Measurements from ENCODE around the gene RALBP1.

The RALBP1 gene

DNA sequence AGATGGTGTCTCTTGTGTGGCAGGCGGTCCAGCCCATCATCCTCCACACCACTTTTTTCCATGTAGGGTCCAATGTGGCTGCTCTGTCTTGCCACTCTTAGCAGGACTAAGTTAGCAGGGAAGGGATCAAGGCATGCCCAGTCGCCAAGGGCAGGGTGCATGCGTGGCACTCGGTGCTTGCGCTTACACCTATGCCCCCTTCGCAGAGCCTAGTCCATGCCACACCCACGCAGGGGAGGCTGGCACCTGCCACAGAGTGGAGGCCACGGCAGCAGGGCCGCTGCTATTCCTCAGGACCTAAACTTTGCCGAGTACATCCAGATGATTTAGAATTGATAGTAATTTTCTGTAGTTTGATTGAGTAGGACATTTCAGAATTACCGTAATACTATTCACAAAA is 59.5 kb downstream of the RALBP1 start:
- ChIA-PET POLR2A (no interaction called here), CTCF (no interaction called here)
- DNase-seq (ENCODE audit: extremely low spot score): no peak
- TF ChIP-seq LEF1 (IDR thresholded peaks at IDR 0.05; ENCODE audit: borderline replicate concordance) (no peak), ELF4 (IDR thresholded peaks at IDR 0.05) (no peak), L3MBTL2 (conservative IDR thresholded peaks at IDR 0.05) (no peak), ARNT (IDR thresholded peaks at IDR 0.05) (no peak), FOXK2 (IDR thresholded peaks at IDR 0.05) (no peak), NFRKB (IDR thresholded peaks at IDR 0.05) (no peak), CTBP1 (IDR thresholded peaks at IDR 0.05; ENCODE audit: borderline replicate concordance) (no peak), FOXA1 (IDR thresholded peaks at IDR 0.05) (no peak), ZNF384 (IDR thresholded peaks at IDR 0.05) (no peak), TARDBP (IDR thresholded peaks at IDR 0.05) (no peak), HDGF (IDR thresholded peaks at IDR 0.05; ENCODE audit: borderline replicate concordance) (no peak), BHLHE40 (IDR thresholded peaks at IDR 0.05; ENCODE audit: borderline replicate concordance) (no peak), SUZ12 (IDR thresholded peaks at IDR 0.05) (no peak), SP1 (IDR thresholded peaks at IDR 0.05) (no peak)
- TF ChIP-seq, protein P1, sequence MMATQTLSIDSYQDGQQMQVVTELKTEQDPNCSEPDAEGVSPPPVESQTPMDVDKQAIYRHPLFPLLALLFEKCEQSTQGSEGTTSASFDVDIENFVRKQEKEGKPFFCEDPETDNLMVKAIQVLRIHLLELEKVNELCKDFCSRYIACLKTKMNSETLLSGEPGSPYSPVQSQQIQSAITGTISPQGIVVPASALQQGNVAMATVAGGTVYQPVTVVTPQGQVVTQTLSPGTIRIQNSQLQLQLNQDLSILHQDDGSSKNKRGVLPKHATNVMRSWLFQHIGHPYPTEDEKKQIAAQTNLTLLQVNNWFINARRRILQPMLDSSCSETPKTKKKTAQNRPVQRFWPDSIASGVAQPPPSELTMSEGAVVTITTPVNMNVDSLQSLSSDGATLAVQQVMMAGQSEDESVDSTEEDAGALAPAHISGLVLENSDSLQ (IDR thresholded peaks at IDR 0.05): no peak

DNA sequence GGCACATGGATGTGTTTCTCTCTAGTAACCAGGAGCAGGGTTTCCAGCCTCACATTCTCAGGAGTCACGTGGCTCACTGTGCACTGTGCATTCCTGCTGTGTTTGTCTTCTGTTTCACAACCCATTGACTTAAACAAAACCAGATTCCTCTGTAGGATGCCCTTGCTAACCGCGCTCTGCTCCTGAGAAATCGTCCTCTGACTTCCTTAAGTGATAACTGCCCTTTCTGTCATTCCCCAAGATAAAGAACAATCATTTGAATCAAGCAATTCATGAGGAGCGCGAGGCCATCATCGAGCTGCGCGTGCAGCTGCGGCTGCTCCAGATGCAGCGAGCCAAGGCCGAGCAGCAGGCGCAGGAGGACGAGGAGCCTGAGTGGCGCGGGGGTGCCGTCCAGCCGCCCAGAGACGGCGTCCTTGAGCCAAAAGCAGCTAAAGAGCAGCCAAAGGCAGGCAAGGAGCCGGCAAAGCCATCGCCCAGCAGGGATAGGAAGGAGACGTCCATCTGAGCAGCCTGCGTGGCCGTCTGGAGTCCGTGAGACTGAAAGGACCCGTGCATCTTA is 60.2 kb downstream of the RALBP1 start:
- no peak for DNase-seq (ENCODE audit: extremely low spot score)
- CTCF ChIA-PET: no interaction called here
- TF ChIP-seq SUZ12 (IDR thresholded peaks at IDR 0.05): no peak
- TF ChIP-seq BHLHE40 (IDR thresholded peaks at IDR 0.05; ENCODE audit: borderline replicate concordance): no peak
- TF ChIP-seq ZNF384 (IDR thresholded peaks at IDR 0.05): no peak
- no peak for TF ChIP-seq ELF4 (IDR thresholded peaks at IDR 0.05)
- no peak for TF ChIP-seq SP1 (IDR thresholded peaks at IDR 0.05)
- no peak for TF ChIP-seq LEF1 (IDR thresholded peaks at IDR 0.05; ENCODE audit: borderline replicate concordance)
- POLR2A ChIA-PET: no interaction called here

DNA sequence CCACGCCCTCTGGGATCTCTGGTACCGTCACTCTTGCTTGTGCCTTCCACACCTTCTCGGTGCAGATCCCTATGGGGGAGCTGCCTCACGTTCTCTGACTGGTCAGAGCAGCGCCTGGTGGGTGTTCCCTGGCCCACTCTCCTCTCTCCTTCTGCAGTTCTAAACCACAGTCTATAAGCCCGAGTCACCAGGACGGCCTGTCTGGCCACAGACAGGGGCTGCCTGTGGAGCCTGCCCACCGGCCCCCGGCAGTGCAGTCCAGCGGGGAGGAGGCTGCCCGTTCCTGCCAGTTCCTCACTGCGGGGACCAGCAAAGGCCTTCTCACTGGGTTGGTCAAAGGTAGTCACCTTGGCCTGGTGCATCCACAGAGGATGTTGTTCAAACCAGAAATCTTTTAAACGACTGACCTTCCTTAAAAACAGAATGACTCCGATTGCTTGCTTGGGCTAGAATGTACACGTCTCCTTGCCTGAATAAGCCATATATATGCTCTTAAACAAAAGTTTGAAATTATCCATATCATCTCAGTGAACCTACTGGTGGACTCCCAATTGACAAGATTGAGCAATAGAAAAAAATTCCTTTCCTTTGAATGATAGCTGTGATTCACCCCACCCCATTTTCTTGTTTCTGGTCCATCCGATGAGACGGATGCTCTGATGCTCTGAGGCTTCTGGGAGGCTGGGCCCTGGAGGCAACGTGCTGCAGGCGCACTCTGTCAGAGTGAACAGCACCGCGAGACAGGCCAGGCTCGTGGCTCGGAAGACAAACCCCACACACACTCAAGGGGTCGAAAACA is 61.2 kb downstream of the RALBP1 start:
- ChIA-PET CTCF (no interaction called here), POLR2A (no interaction called here)
- TF ChIP-seq LEF1 (IDR thresholded peaks at IDR 0.05; ENCODE audit: borderline replicate concordance) (no peak), FOXA1 (IDR thresholded peaks at IDR 0.05) (no peak), NFRKB (IDR thresholded peaks at IDR 0.05) (no peak), FOXK2 (IDR thresholded peaks at IDR 0.05) (no peak), SUZ12 (IDR thresholded peaks at IDR 0.05) (no peak), ARNT (IDR thresholded peaks at IDR 0.05) (no peak), HDGF (IDR thresholded peaks at IDR 0.05; ENCODE audit: borderline replicate concordance) (no peak), ELF4 (IDR thresholded peaks at IDR 0.05) (no peak), BHLHE40 (IDR thresholded peaks at IDR 0.05; ENCODE audit: borderline replicate concordance) (no peak), L3MBTL2 (conservative IDR thresholded peaks at IDR 0.05) (no peak), TARDBP (IDR thresholded peaks at IDR 0.05) (no peak), FOXM1 (IDR thresholded peaks at IDR 0.05; ENCODE audit: borderline replicate concordance) (no peak), SP1 (IDR thresholded peaks at IDR 0.05) (no peak), CTBP1 (IDR thresholded peaks at IDR 0.05; ENCODE audit: borderline replicate concordance) (no peak), ZNF384 (IDR thresholded peaks at IDR 0.05) (no peak)
- TF ChIP-seq, protein P1 (IDR thresholded peaks at IDR 0.05): no peak
- no peak for DNase-seq (ENCODE audit: extremely low spot score)

DNA sequence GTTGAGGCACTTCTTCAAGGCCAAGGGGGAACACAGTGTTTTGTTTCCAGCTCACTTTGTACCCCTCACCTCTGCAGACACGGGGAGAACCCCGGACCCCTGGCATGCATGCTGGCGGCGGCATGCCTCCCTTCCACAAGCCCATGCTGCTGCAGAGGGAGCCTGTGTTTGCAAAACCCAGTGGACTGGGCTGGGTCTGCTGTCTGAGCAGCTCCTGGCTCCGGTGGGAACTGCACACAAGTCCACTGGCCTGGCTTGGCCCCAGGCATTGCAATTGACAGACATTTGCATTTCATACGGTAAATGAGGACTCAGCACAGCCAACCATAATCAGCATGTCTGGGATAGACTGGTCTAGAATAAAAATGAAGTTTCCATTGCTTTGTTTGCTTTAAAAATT is 62.4 kb downstream of the RALBP1 start:
- TF ChIP-seq CTBP1 (IDR thresholded peaks at IDR 0.05; ENCODE audit: borderline replicate concordance) (no peak), ZNF384 (IDR thresholded peaks at IDR 0.05) (no peak), FOXA1 (IDR thresholded peaks at IDR 0.05) (no peak)
- CTCF ChIA-PET: no interaction called here
- POLR2A ChIA-PET: no interaction called here
- no peak for DNase-seq (ENCODE audit: extremely low spot score)

DNA sequence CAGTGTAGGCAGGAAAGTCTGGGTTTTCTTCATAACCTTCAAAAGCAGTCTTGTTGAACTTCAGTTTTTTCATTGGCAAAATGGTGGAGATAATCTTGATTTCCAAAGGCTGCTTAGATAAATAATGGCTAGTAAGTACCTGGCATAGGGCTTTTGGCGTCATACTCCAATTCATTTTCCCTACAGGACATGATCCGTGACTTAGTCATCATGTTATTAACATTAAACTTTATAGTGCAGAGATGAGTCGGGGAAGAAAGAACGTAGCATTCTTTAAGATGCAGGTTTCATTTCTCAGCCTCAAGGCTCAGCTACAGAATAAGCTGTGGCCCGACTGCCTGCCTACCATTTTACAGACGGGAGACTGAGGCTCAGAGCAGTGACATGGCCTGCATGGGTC is 64.0 kb downstream of the RALBP1 start:
- DNase-seq (ENCODE audit: extremely low spot score): no peak
- ChIA-PET POLR2A (no interaction called here), CTCF (interaction anchor here (0.6 kb wide), 1 partner anchor 177 kb away, joined by 3 read pairs; no protein-coding TSS in a partner anchor)
- TF ChIP-seq FOXA1 (IDR thresholded peaks at IDR 0.05) (no peak), ZNF384 (IDR thresholded peaks at IDR 0.05) (no peak), FOXK2 (IDR thresholded peaks at IDR 0.05) (no peak), BHLHE40 (IDR thresholded peaks at IDR 0.05; ENCODE audit: borderline replicate concordance) (no peak)
- TF ChIP-seq, protein P1 (IDR thresholded peaks at IDR 0.05): no peak

DNA sequence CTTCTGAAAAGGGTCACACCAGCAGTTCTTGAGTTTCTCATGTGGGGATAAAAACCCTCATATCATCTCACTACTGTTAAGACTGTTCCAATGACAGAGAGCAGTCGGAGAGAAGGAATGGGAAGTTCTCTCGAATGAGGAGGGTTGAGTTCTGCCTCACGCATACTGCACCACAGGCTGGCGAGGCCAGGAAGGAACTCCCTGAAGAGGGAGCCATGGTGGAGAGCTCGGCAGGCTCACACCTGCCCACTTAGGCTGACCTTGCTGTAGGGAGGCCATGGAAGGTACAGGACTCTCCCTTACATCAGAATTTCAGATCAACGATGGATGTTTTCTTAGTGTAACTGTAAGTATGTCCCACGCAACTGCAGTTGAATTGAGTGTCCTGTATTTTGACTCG is 64.6 kb downstream of the RALBP1 start:
- TF ChIP-seq ARNT (IDR thresholded peaks at IDR 0.05) (no peak), L3MBTL2 (conservative IDR thresholded peaks at IDR 0.05) (no peak), FOXA1 (IDR thresholded peaks at IDR 0.05) (no peak), FOXK2 (IDR thresholded peaks at IDR 0.05) (no peak), ELF4 (IDR thresholded peaks at IDR 0.05) (no peak), LEF1 (IDR thresholded peaks at IDR 0.05; ENCODE audit: borderline replicate concordance) (no peak), ZNF384 (IDR thresholded peaks at IDR 0.05) (no peak), NFRKB (IDR thresholded peaks at IDR 0.05) (no peak), CTBP1 (IDR thresholded peaks at IDR 0.05; ENCODE audit: borderline replicate concordance) (no peak), HDGF (IDR thresholded peaks at IDR 0.05; ENCODE audit: borderline replicate concordance) (no peak), TARDBP (IDR thresholded peaks at IDR 0.05) (no peak), BHLHE40 (IDR thresholded peaks at IDR 0.05; ENCODE audit: borderline replicate concordance) (no peak), SP1 (IDR thresholded peaks at IDR 0.05) (no peak), SUZ12 (IDR thresholded peaks at IDR 0.05) (no peak), FOXM1 (IDR thresholded peaks at IDR 0.05; ENCODE audit: borderline replicate concordance) (no peak)
- TF ChIP-seq, protein P1 (IDR thresholded peaks at IDR 0.05): no peak
- CTCF ChIA-PET: interaction anchor here (0.6 kb wide), 2 partner anchors 177 to 885 kb away, joined by 3 read pairs; no protein-coding TSS in a partner anchor
- POLR2A ChIA-PET: no interaction called here
- no peak for DNase-seq (ENCODE audit: extremely low spot score)
